NCI-H345 treated with DMSO at 0.1 percent for 48 hours (cell line): Measurements from ENCODE around the gene GALNTL6.

ENCODE experiments used
- DNase-seq: peaks from one replicate; lab custom pipeline; 2025; ENCODE audit not compliant: unreplicated experiment; lab: John Stamatoyannopoulos, UW

Gene GALNTL6

GRCh38 chr4:171880136-171880535 is 66.9 kb downstream of the GALNTL6 start:
- DNase-seq, result no peak

DNA sequence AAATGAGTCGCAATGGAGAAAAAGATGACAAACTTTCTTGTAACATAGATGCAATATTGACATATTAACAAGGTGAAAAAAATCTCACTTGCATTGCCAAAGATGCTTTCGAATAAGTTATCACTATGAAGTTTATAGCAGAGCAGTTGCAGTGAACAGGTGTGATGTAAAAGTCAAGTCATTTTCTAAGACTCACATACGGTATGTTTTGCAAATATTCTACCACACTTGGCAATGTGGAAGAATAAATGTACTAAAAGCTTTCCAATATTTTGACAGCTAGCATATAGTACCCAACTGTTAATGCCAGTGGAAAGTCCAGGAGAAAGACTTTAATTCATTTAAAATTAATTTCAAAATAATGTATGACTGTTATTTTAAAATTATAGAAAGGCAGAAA is 76.5 kb downstream of the GALNTL6 start:
- DNase-seq, result no peak

DNA sequence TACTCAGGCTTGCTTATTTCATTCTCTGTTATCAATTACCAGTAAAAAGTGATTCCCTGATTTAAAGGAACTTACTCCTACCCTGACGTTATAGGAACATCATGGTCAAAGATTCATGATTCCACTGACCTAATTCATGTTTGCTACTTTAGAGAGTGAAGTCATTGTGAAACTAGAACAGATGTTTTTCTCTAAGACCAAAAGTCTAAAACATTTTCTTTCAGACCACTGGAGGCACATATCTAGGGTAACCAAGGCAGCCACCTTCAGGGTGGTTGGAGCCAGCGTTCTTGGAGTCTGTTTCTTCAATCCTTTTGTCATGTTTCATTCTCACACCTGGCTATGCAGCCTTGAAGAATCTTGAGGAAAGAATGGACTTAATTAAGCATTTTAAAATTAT is 77.8 kb downstream of the GALNTL6 start:
- DNase-seq, result no peak

GRCh38 chr4:171896426-171896825 is 83.2 kb downstream of the GALNTL6 start:
- DNase-seq, result no peak

- DNase-seq, result no peak
Measured at GRCh38 chr4:171919314-171919713, 106.1 kb downstream of the GALNTL6 start.

DNA sequence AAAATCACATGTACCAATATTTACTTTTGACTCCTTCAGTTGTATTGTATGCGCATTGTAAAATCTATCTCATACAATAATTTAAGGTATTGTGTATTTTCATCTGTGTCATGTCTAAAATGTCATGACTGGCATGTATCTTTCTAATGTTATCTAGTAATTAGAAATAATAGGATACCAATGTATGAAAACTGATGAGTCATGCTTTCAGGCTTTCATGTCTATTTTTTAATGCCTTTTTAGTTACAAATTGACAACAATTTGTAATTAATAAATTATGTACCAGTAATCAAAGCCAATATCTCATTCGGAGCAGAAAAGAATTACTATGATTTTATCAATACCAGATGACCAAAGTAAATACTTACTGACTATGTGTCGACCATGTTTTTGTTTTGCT is 107.7 kb downstream of the GALNTL6 start:
- DNase-seq, result no peak

DNA sequence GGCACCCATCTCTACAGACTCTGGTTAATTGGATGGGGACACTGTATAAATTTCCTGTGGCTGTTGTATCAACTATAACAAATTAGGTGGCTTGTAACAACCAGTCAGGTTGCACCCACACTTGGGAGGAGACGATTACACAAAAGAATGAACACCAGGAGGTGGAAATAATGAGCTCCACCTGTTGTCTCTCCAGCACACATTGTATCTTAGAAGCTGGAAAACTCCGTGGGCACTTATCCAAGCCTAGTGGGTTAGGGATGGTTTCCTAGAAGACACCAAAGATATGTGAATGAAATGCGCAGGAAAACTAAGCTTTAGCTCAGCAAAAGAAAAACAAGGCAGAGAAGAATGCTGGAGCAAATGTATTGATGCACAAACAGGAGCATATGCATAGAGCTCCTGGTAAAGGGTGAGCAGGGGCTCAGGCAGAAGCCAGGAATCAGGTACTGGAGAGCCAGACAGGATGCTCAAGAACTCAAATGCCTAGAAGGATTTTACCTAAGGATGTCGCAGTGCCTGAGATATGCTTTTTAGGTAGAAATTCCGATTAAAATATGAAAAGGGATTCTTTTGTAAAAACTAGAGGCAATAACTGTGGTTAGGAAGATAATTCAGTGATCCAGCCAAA is 111.7 kb downstream of the GALNTL6 start:
- DNase-seq, result peak; percentile 6

DNA sequence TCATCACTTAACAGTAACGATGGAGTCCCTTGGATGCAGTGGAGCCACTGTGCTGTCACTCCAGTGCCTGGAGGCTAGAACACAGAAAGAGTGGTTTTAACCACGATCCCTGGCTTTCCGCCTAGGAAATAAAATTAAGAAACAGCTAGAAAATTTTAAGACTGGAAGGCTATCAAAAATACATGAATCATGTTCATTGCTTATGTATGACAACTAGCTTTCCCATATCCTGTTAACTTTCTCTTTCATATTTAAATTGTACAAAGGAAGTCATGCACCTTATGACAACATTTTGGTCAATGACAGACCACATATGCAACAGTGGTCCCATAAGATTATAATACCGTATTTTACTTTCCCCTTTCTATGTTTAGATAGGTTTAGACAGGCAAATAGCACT is 115.1 kb downstream of the GALNTL6 start:
- DNase-seq, result no peak

GRCh38 chr4:171929477-171929876 is 116.3 kb downstream of the GALNTL6 start:
- DNase-seq, result no peak

GRCh38 chr4:171929907-171930306 is 116.7 kb downstream of the GALNTL6 start:
- DNase-seq, result no peak

DNA sequence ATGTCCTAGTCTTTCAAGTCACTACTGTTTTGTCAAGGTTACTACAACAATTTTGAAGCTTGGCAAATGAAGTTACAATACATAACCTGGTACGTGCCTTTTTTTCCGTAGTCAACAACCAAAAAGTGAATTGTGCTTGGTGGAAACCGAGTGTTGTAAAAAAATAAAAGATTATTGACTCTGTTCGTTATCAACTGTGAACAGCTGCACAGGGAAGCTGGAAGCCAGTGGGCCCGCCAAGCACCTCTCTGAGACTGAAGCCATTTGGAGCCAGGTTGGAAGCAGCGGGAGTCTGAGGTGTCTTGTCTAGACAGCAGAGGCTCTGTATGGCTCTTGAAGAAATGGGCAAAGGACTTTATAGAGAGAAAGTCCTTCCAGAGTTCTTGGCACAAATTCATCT is 119.0 kb downstream of the GALNTL6 start:
- no peak for DNase-seq

GRCh38 chr4:171940656-171941055 is 127.5 kb downstream of the GALNTL6 start:
- no peak for DNase-seq

- no peak for DNase-seq
Measured at GRCh38 chr4:171947400-171947799, 134.2 kb downstream of the GALNTL6 start.

- DNase-seq, result no peak
Measured at GRCh38 chr4:171948038-171948437, 134.8 kb downstream of the GALNTL6 start.

- no peak for DNase-seq
Measured at GRCh38 chr4:171954650-171955049, 141.4 kb downstream of the GALNTL6 start.

DNA sequence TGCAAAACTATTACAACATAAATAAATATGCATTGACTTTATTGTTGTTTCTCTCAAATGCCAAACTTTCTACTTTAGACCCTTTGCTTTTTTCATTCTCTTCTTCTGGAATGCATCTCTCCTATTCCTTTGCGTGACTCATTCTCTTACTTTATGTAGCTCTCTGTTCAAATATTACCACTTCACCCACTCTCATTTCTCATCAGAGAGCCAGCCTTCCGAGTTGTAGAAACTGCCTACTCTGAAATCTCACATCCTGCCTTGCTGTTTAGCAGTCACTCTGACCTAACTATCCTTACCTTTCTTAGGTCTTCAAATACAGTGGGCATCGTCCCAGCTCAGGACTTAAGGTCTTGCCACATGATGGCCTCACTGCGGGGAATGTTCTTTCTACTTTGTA is 143.5 kb downstream of the GALNTL6 start:
- no peak for DNase-seq

- DNase-seq, result no peak
Measured at GRCh38 chr4:171962110-171962509, 148.9 kb downstream of the GALNTL6 start.

GRCh38 chr4:171966356-171966755 is 153.2 kb downstream of the GALNTL6 start:
- DNase-seq, result no peak

GRCh38 chr4:171978216-171978615 is 165.0 kb downstream of the GALNTL6 start:
- DNase-seq, result no peak

DNA sequence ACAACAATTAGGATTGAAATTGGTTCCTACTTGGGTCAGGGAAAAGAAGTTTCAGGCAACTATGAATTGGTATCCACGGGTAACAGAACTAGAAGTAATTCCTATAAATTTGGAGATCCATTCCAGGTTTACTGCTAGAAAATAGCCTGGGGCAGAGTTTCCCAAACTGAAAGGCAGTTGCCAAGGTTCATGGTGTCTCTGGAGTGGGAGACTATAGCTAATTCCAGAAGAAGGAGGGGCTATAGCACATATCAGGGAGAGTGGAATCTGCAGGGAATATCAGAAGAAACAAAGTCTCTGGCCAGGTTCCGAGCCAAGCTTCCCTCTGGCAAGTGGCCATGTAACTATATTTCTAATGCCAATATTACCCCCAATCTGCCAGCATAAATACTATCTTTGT is 166.3 kb downstream of the GALNTL6 start:
- no peak for DNase-seq

GRCh38 chr4:171981185-171981584 is 168.0 kb downstream of the GALNTL6 start:
- no peak for DNase-seq

DNA sequence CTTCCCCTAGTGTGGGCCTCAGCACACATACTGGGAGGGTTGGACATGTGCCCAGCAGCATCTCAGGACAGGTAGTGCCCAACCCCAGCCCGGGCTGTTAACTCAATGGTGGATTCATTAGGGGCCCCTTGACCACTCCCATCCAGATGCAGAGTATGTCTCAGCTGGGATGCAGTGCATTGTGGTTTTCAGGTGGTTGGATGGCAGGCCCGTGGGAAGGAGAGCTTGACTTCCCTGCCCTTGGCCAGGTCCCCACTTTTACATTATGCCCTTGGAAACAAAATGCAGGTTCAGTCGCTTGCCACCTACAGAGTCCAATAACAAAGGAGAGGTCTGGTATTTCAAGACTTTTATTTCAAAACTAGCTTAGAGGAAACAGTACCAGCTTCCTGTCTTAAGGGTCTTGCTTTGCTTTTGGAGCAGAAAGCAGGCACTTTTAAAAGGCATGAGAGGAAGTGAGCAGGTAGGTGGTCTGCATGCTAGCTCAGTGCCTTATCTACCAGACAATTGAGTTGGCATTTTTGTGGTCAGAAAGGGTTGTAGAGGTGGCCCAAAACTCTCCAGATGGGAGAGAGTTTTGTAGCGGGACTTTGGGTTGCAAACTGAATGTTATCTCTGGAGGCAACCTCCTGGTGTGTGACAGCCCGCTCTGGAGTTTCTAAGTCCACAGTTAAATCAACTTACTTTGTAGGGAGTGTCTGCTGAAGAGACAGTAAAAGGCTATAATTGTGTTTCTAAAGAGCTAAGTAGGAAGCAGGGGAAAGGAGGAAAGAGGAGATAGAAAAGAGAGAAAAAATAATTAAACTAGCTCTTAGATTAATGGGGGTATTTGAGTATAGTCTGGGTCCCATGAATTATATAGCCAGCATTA is 171.0 kb downstream of the GALNTL6 start:
- DNase-seq, result no peak

DNA sequence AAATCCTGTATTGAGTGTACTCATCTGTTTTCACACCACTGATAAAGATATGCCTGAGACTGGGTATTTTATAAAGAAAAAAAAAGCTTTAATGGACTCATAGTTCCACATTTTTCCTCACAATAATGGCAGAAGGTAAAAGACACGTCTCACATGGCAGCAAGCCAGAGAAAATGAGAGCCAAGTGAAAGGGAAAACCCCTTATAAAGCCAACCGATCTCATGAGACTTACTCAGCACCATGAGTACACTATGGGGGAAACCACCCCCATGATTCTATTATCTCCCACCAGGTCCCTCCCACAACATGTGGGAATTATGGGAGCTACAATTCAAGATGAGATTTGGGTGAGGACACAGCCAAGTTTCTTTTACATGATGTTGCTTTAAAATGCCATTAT is 171.9 kb downstream of the GALNTL6 start:
- DNase-seq, result no peak
